WI38 (cell line): Measurements from ENCODE around the gene WWOX.

Experiments used
- H3K4me3 ChIP-seq: 2 replicates; pipeline ENCODE4 v1.5.1; 2011; ENCODE audit warnings: low read depth, mild to moderate bottlenecking, control low read depth, low read length
- CTCF ChIP-seq: IDR thresholded peaks from 2 replicates; pipeline ENCODE4 v1.5.1; 2012; ENCODE audit warnings: low read depth, mild to moderate bottlenecking, control low read depth, low read length

The WWOX gene

GRCh38 chr16:78194948-78195347 is 95.5 kb downstream of the WWOX start:
- H3K4me3 ChIP-seq: no peak overlapping the region
- TF ChIP-seq CTCF: no peak

DNA sequence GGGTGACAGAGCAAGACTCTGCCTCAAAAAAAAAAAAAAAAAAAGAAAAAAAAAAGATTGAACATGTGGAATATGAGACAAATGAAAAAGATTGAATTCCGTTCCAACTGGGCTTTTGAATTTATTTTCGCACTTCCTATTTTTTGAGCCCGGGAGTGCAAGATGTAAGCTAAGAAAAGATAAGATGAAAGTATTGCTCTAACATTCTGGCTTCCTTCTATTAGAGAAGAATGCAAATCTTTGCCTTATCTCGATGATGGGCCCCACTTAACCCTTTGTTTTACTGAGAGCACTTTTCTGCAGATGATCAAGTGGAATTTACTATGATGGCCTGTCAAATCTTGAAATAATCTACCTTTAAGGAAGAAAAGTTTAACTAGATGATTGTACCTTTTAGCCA is 96.3 kb downstream of the WWOX start:
- no peak overlapping the region for H3K4me3 ChIP-seq
- TF ChIP-seq CTCF: no peak

GRCh38 chr16:78196502-78196901 is 97.0 kb downstream of the WWOX start:
- TF ChIP-seq CTCF: no peak
- H3K4me3 ChIP-seq: no peak overlapping the region

- H3K4me3 ChIP-seq: no peak overlapping the region
- TF ChIP-seq CTCF: no peak
These were observed 98.8 kb downstream of the WWOX start for GRCh38 chr16:78198288-78198687.

GRCh38 chr16:78199325-78200022 is 100.0 kb downstream of the WWOX start:
- H3K4me3 ChIP-seq: no peak overlapping the region
- TF ChIP-seq CTCF: no peak

GRCh38 chr16:78200023-78200389 is 100.6 kb downstream of the WWOX start:
- no peak overlapping the region for H3K4me3 ChIP-seq

More at GRCh38 chr16:78200023-78200389, 100.6 kb downstream of the WWOX start:
- no peak for TF ChIP-seq CTCF
